Fibroblast of skin of left biceps (primary cell): Measurements from ENCODE around the gene PCSK7.
"Not testable (repeated sequence)": the region's sequence is repeated elsewhere in the genome, so short reads cannot be mapped to it uniquely, and the experiment has no call there.

Experiments used
- DNase-seq, 2 experiments: peaks; one replicate each; pipeline ENCODE4 v3.0.0-alpha.2; 2013; ENCODE audit warnings: low read depth in 2 of 2

The PCSK7 gene

GRCh38 chr11:117217141-117218084 is 14.5 kb downstream of the PCSK7 start:
- peak in 1 of 2 experiments; percentile 32 for DNase-seq

DNA sequence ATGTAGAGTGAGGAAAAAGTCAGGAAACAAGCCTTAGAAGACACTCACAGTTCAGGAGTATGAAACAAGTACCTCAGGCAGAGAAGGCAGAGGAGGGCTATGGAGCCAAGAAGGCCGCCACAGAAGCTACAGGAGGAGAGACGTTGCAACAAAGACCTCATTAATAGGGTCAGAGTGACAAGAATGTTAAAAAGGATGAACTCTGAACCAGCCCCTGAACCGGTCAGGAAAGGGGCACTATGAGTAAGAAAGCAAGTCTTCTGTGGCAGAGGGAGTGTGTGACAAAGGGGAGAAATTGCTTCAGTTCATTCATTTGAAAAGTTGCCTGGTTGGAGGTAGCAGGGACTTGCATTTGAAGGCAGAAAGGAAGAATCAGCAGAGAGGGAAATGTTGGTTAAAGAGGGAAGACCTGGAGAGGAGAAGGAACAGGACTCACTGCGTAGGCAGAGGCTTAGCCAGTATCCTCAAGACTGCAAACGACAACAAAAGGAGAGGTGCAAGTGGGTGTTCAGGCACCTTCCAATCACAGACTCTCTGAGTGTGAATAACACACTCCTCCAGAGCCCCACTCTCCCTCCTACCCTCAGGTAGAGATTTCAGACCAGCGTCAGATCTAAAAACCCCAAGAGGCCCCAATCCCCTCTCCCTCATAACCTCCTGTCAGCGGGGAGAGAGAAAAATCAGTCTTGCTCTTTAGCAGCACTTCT is 17.3 kb downstream of the PCSK7 start:
- no peak for DNase-seq

DNA sequence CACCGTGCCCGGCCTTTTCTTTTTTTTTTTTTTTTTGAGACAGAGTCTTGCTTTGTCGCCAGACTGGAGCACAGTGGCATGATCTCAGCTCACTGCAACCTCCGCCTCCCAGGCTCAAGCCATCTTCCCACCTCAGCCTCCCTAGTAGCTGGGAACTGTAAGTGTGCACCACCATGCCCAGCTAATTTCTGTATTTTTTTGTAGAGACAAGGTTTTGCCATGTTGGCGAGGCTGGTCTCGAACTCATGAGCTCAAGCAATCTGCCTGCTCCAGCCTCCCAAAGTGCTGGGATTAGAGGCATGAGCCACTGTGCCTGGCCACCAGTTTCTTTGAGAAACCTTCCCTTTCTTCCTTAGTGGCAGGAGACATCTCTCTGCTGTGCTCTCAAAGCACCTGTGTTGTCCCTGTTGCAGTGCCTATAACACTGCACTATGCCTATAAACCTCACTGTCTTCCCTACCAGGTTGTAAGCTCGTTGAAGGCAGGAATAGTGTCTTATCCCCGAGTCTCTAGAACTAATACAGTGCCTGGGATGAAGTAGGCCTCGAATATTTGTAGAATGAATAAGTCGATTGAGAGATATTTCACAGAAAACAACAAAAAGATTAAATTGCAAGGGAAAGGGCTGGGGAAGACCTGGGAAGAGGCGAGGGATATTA is 19.0 kb downstream of the PCSK7 start:
- DNase-seq = no peak

GRCh38 chr11:117210620-117211019 is 21.3 kb downstream of the PCSK7 start:
- DNase-seq = no peak

GRCh38 chr11:117209351-117210125 is 22.3 kb downstream of the PCSK7 start:
- not testable (repeated sequence) for DNase-seq

DNA sequence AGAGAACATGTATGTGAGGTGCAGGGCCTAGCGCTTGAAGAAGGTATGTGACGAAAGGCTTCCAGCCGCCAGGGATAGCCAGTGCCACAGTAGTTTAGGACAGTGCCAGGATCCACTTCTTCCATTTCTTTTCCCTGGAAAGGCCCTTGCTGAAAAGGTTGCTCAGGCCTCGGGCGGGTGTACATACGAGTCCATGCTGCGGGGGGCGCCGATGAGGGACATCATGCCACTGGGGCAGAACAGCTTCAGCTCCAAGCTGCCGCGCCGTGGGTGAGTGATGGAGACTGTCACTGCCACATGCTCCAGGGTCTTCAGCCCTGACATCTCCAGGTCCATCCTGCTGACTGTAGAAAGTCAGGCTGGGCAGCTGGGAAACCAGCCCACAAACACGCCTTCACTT is 23.2 kb downstream of the PCSK7 start:
- DNase-seq = not testable (repeated sequence)

- not testable (repeated sequence) for DNase-seq
Observed at GRCh38 chr11:117207481-117207880, 24.4 kb downstream of the PCSK7 start.

DNA sequence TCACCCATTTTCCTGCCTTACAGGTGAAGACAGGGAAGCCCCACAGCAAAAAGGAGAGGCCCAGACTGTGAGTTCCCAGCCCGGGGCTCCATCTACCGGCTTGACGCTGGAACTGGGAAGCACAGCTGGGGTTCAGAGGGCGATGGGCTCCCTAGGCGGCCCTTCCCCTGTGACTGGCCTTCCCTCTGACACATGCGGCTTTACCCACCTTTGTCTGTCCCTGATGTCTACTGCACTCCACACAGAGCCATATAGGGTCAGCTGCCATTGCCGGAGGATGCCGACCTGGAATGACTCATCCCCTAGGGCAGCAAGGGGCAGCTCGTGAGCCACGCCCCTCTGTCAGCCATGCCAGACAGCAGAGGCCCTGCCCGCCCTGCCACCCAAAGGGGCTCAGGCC is 25.0 kb downstream of the PCSK7 start:
- DNase-seq = not testable (repeated sequence)

DNA sequence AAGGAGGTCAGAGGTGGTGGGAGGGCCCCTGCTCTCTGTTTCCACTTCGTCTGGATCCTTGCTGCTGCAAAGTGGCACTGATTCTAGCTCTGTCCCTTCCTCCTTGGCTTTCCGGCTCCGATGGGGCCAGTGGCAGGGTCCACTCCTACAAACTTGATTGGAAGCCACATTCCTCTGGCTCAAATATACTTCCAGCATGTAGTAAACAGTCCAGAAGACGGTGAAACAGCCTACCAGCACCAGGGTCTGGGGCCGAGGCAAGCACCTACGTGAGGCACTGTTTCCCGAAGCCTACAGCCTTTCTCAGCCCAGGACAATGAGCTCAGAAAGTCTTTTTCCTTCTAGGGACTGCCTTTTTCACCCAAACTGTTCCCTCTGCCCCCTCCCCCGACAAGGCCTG is 25.8 kb downstream of the PCSK7 start:
- not testable (repeated sequence) for DNase-seq

GRCh38 chr11:117205211-117205818 is 26.6 kb downstream of the PCSK7 start:
- DNase-seq = no peak

GRCh38 chr11:117204283-117205080 is 27.4 kb downstream of the PCSK7 start:
- no peak for DNase-seq

DNA sequence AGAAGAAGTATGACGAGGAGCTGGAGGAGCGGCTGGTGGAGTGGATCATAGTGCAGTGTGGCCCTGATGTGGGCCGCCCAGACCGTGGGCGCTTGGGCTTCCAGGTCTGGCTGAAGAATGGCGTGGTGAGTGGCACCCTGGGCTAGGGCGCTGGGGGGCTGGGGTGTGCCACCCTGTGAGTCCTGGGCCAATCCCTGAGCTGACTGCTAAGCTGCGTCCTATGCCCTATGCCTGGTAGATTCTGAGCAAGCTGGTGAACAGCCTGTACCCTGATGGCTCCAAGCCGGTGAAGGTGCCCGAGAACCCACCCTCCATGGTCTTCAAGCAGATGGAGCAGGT is 28.8 kb downstream of the PCSK7 start:
- no peak for DNase-seq

GRCh38 chr11:117202386-117203068 is 29.3 kb downstream of the PCSK7 start:
- no peak for DNase-seq

DNA sequence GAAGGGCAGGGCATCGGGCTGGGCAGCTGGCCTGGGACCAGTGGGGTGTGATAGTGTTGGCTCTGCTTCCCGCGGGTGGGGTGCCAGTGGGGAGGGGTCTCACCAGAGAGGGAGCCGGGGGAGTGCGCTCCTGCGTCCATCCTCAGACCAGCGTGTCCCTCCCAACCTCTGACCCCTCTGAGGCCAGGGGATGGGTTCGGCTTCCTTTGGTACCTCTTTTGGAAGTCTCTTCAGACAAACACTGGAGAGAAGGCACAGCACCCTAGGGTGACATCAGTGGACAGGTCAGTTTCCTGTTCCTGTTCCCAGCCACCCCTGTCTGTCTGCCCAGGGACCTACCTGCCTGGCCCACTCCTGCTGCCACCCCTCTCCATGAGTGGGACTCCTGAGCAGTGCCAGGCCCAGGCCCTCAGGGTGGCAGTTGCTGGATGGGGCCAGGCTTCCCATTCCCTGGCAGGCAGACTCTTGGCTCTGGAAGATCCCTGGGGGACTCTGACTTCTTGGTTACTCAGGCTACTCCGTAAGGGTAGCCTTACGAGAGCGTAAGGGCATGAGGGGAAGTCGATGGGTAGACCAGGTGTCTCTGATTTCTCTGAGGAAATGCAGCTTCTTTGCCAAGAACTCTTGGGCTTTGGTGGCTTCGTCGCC is 30.1 kb downstream of the PCSK7 start:
- DNase-seq = no peak

- no peak for DNase-seq
Observed at GRCh38 chr11:117200813-117201657, 30.8 kb downstream of the PCSK7 start.

- no peak for DNase-seq
Observed at GRCh38 chr11:117199916-117200812, 31.7 kb downstream of the PCSK7 start.
